ENCODE measurements around the gene NFE2.

DNA sequence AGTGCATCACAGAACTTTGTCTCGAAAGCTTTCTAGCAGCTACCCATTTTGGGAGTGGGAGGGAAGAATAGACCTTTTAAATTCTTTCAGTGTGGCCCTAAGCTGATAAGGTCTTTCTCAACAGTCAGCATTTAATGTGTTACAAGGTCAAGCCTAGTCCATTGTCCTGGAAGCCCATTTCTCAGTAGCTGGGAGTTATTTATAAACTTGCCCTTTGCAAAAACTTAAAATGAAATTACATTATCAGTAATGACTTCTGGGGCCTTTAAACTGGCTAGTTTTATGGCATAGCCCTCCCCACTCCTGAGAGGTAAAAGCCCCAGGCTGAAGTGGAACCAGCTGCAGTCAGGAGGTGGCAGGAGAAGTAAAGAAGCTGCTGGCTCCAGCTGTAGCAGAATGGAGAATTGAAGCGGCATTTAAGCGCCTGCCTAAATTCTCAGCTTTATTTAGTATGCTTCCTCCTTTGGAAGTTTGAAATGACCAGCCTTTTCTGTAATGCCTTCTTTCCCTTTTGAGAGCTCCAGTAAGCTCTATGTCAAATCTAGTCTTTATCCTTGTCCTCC lies 36.5 kb upstream of the NFE2 start:
- TF ChIP-seq GABPB1 (CRISPR knock-in tag; IDR thresholded peaks at IDR 0.05) (no peak), TEAD4 (CRISPR knock-in tag; IDR thresholded peaks at IDR 0.05) (no peak), CTCF (IDR thresholded peaks at IDR 0.05) (no peak), ATF1 (CRISPR knock-in tag; IDR thresholded peaks at IDR 0.05) (no peak), ZNF671 (CRISPR knock-in tag; IDR thresholded peaks at IDR 0.05) (no peak), MAX (CRISPR knock-in tag; IDR thresholded peaks at IDR 0.05) (no peak), FOXJ3 (CRISPR knock-in tag; IDR thresholded peaks at IDR 0.05; ENCODE audit: borderline replicate concordance) (no peak), NR2C2 (CRISPR knock-in tag; IDR thresholded peaks at IDR 0.05) (no peak), TP53 (CRISPR knock-in tag; IDR thresholded peaks at IDR 0.05) (no peak), JUN (CRISPR knock-in tag; IDR thresholded peaks at IDR 0.05) (no peak), ZNF263 (CRISPR knock-in tag; IDR thresholded peaks at IDR 0.05; ENCODE audit: low read depth) (no peak)
- TF ChIP-seq, protein P1, sequence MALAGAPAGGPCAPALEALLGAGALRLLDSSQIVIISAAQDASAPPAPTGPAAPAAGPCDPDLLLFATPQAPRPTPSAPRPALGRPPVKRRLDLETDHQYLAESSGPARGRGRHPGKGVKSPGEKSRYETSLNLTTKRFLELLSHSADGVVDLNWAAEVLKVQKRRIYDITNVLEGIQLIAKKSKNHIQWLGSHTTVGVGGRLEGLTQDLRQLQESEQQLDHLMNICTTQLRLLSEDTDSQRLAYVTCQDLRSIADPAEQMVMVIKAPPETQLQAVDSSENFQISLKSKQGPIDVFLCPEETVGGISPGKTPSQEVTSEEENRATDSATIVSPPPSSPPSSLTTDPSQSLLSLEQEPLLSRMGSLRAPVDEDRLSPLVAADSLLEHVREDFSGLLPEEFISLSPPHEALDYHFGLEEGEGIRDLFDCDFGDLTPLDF (CRISPR knock-in tag; IDR thresholded peaks at IDR 0.05): no peak
- TF ChIP-seq, protein P2, sequence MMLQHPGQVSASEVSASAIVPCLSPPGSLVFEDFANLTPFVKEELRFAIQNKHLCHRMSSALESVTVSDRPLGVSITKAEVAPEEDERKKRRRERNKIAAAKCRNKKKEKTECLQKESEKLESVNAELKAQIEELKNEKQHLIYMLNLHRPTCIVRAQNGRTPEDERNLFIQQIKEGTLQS (CRISPR knock-in tag; conservative IDR thresholded peaks at IDR 0.05): no peak
